GM18502 (cell line): ENCODE data around the gene MAPT.

Experiments used
- ATAC-seq: cut with Tn5 transposase; IDR thresholded peaks from one replicate; pipeline ENCODE4 v1.9.1; 2021; ENCODE audit warnings: mild to moderate bottlenecking; ENCODE audit not compliant: unreplicated experiment, poor library complexity

Gene MAPT

GRCh38 chr17:46064460-46064859 lies 170.1 kb downstream of the MAPT start:
- ATAC-seq = no peak

GRCh38 chr17:46071796-46072195 lies 177.4 kb downstream of the MAPT start:
- ATAC-seq = no peak

GRCh38 chr17:46072998-46073397 lies 178.6 kb downstream of the MAPT start:
- ATAC-seq = no peak

- ATAC-seq = no peak
Observed at GRCh38 chr17:46074540-46074939, 180.2 kb downstream of the MAPT start.
